ENCODE data around the gene SLC17A8.

SLC17A8 gene

GRCh38 chr12:100371146-100371545 is 14.3 kb downstream of the SLC17A8 start:
- no peak for DNase-seq (ENCODE audit: low read depth in 3 of 3)

- no peak for DNase-seq (ENCODE audit: low read depth in 3 of 3)
Measured at GRCh38 chr12:100372853-100373640, 16.2 kb downstream of the SLC17A8 start.

- DNase-seq (ENCODE audit: low read depth in 3 of 3): no peak
Measured at GRCh38 chr12:100375038-100375735, 18.3 kb downstream of the SLC17A8 start.

GRCh38 chr12:100376161-100376560 is 19.3 kb downstream of the SLC17A8 start:
- no peak for DNase-seq (ENCODE audit: low read depth in 3 of 3)

- DNase-seq (ENCODE audit: low read depth in 3 of 3): no peak
Measured at GRCh38 chr12:100381379-100381778, 24.5 kb downstream of the SLC17A8 start.

GRCh38 chr12:100382338-100382737 is 25.5 kb downstream of the SLC17A8 start:
- no peak for DNase-seq (ENCODE audit: low read depth in 3 of 3)

- DNase-seq (ENCODE audit: low read depth in 3 of 3): no peak
Measured at GRCh38 chr12:100383586-100384558, 27.0 kb downstream of the SLC17A8 start.

GRCh38 chr12:100384559-100384935 is 27.7 kb downstream of the SLC17A8 start:
- no peak for DNase-seq (ENCODE audit: low read depth in 3 of 3)

- DNase-seq (ENCODE audit: low read depth in 3 of 3): no peak
Measured at GRCh38 chr12:100388382-100388781, 31.5 kb downstream of the SLC17A8 start.

GRCh38 chr12:100391856-100392255 is 35.0 kb downstream of the SLC17A8 start:
- DNase-seq (ENCODE audit: low read depth in 3 of 3): no peak

- DNase-seq (ENCODE audit: low read depth in 3 of 3): no peak
Measured at GRCh38 chr12:100393200-100393599, 36.3 kb downstream of the SLC17A8 start.

- DNase-seq (ENCODE audit: low read depth in 3 of 3): no peak
Measured at GRCh38 chr12:100395811-100396210, 38.9 kb downstream of the SLC17A8 start.

- no peak for DNase-seq (ENCODE audit: low read depth in 3 of 3)
Measured at GRCh38 chr12:100398307-100398706, 41.4 kb downstream of the SLC17A8 start.

- DNase-seq (ENCODE audit: low read depth in 3 of 3): no peak
Measured at GRCh38 chr12:100399095-100399494, 42.2 kb downstream of the SLC17A8 start.

GRCh38 chr12:100401660-100402059 is 44.8 kb downstream of the SLC17A8 start:
- no peak for DNase-seq (ENCODE audit: low read depth in 3 of 3)

GRCh38 chr12:100402763-100403162 is 45.9 kb downstream of the SLC17A8 start:
- DNase-seq (ENCODE audit: low read depth in 3 of 3): no peak

- no peak for DNase-seq (ENCODE audit: low read depth in 3 of 3)
Measured at GRCh38 chr12:100403446-100403845, 46.6 kb downstream of the SLC17A8 start.

- no peak for DNase-seq (ENCODE audit: low read depth in 3 of 3)
Measured at GRCh38 chr12:100404769-100405407, 48.0 kb downstream of the SLC17A8 start.

- no peak for DNase-seq (ENCODE audit: low read depth in 3 of 3)
Measured at GRCh38 chr12:100413001-100413400, 56.1 kb downstream of the SLC17A8 start.

GRCh38 chr12:100414739-100415138 is 57.9 kb downstream of the SLC17A8 start:
- no peak for DNase-seq (ENCODE audit: low read depth in 3 of 3)

GRCh38 chr12:100422646-100423045 is 65.8 kb downstream of the SLC17A8 start:
- no peak for DNase-seq (ENCODE audit: low read depth in 3 of 3)

- DNase-seq (ENCODE audit: low read depth in 3 of 3): no peak
Measured at GRCh38 chr12:100426145-100426544, 69.3 kb downstream of the SLC17A8 start.
